ENCODE data around the gene HNRNPA1.
"Not testable (repeated sequence)": the region's sequence is repeated elsewhere in the genome, so short reads cannot be mapped to it uniquely, and the experiment has no call there.

HNRNPA1 gene

GRCh38 chr12:54300225-54300731, 19.8 kb downstream of the HNRNPA1 start:
- DNase-seq, result no peak

- peak; percentile 60 for DNase-seq
Observed at GRCh38 chr12:54300732-54301427, 20.4 kb downstream of the HNRNPA1 start, which contains the start of gene NFE2. Gene NFE2 (minus strand): TSS chr12:54301015. CDS start chr12:54295248, 5,767 bp downstream.

- no peak for DNase-seq
Observed at GRCh38 chr12:54301428-54302048, 21.0 kb downstream of the HNRNPA1 start.

GRCh38 chr12:54303640-54304039, 23.1 kb downstream of the HNRNPA1 start:
- DNase-seq, result no peak

- DNase-seq, result peak; percentile 37
Observed at GRCh38 chr12:54304187-54304810, 23.8 kb downstream of the HNRNPA1 start.

- DNase-seq, result peak; percentile 50
Observed at GRCh38 chr12:54306925-54307741, 26.6 kb downstream of the HNRNPA1 start.

- no peak for DNase-seq
Observed at GRCh38 chr12:54311051-54311450, 30.5 kb downstream of the HNRNPA1 start.

GRCh38 chr12:54312309-54312708, 31.8 kb downstream of the HNRNPA1 start:
- not testable (repeated sequence) for DNase-seq

GRCh38 chr12:54321363-54321762, 40.8 kb downstream of the HNRNPA1 start:
- DNase-seq, result no peak

GRCh38 chr12:54324617-54325441, 44.3 kb downstream of the HNRNPA1 start, which contains the start of gene COPZ1:
Gene COPZ1 (plus strand): TSS chr12:54325131. CDS start chr12:54325164, 33 bp downstream.
- peak; percentile 100 for DNase-seq

- DNase-seq, result not testable (repeated sequence)
Observed at GRCh38 chr12:54325442-54326109, 45.0 kb downstream of the HNRNPA1 start.

- DNase-seq, result no peak
Observed at GRCh38 chr12:54328595-54329337, 48.2 kb downstream of the HNRNPA1 start.

GRCh38 chr12:54329759-54330158, 49.2 kb downstream of the HNRNPA1 start:
- DNase-seq, result peak; percentile 55

- no peak for DNase-seq
Observed at GRCh38 chr12:54330442-54330841, 49.9 kb downstream of the HNRNPA1 start.

- no peak for DNase-seq
Observed at GRCh38 chr12:54331461-54331860, 50.9 kb downstream of the HNRNPA1 start.

GRCh38 chr12:54333420-54334034, 53.0 kb downstream of the HNRNPA1 start:
- DNase-seq, result no peak
